Measurements from ENCODE around the gene CPTP.
A peak's percentile ranks its signal among the peaks of the same experiment; 100 is the strongest.
"Not testable (repeated sequence)": the region's sequence is repeated elsewhere in the genome, so short reads cannot be mapped to it uniquely, and the experiment has no call there.

Gene CPTP

DNA sequence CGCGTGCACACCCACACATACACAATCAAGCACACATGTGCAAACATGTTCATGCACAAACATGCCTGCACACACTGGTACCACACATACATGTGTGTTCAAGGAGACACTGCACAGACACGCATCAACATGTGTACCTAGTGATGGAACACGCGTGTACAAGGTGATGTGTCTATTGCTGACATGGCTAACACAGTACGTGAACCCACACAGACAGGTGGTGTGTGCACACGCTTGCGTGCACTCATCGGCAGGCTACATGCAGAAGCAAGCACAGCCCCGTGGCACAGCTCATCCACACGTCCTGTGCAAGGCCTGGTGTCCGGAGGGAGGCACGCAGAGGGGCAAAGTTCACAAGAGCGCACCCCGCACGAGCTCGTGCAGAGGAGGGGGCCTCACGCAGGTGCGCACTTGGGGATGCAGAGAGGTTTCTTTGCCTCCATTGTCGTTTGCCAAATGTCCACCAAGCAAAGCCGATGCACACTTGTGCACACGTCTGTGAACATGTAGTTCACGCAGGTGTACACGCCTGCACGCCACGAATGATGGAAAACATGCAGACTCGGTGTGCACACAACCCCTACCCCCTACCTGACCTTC is 17.8 kb upstream of the CPTP start:
- no peak for DNase-seq (ENCODE audit: low read depth, low spot score)

DNA sequence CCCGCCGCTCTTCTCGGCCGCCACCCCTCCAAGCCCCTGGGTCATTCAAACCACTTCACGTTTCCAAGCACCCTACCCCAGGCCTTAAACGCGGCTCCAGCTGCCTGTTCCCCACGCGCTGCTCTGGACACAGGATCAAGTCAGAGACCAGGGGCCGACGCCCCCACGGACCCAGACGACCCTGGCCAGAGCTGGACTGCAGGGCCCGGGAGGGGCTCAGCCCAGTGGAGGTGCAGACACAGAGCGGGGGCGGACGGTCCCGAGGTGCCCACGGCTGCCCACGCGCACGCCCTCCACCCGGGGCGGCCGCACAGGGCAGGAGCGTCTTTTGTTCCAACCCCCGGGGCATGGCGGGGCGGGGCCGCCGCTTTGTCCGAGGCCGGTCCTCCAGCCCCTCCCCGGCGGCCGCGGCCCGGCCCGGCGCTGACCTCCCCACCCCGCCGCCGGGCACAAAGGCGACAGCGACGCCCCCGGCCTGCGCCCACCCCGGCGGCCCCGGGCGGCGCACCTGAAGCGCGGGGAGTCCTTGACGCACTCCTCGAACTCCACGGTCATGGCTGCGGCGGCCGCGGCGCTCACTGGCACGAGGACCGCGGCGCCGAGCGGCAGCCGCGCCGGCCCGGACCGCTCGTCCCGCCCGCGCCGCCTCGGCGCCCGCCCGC is 17.2 kb upstream of the CPTP start:
- no peak for DNase-seq (ENCODE audit: low read depth, low spot score)

DNA sequence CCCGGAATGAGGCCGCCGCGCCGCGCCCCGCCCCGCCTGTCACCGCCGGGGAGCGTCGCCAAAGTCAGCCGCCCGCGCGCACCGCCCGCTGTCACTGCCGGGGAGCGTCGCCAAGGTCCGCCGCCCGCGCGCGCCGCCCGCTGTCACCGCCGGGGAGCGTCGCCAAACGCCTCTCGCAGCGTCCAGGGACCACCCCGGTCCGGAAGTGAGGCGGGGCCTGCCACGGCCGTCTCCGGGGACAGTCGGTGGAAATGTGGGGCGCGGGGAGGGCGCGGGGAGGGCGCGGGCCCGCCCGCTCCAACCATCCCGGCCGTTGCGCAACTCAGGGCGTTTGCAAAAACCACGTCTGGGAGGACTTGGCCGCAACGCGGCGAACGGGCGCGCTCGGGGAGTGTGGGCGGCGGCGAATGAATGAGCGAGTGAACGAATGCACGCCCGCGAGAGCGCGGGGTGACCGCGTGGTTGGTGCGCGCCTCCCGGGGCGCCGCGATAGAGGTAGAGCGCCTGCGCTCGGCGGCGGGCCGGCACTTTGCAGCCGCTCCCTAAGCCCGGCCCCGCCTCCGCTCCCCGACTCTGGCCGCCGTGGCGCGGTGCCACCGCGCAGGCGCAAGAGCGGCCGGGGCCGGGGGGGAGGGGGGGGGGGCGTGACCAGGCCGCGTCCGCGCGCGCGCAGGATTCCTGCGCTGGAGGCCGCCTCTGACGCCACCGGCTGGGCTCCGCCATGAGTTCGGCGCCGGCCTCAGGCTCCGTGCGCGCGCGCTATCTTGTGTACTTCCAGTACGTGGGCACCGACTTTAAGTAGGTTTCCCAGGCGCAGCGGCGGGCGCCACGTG is 16.5 kb upstream of the CPTP start, which contains the start of the genes ACAP3 and PUSL1:
Gene ACAP3 (minus strand): TSS at position 8 of the 833 bp plus-strand sequence. CDS start 115 bp downstream, outside the sequence.
Gene PUSL1 (plus strand): TSS at position 675 of the 833 bp plus-strand sequence. CDS start 47 bp downstream, at position 722.
- peak; percentile 72 for DNase-seq (ENCODE audit: low read depth, low spot score)

DNA sequence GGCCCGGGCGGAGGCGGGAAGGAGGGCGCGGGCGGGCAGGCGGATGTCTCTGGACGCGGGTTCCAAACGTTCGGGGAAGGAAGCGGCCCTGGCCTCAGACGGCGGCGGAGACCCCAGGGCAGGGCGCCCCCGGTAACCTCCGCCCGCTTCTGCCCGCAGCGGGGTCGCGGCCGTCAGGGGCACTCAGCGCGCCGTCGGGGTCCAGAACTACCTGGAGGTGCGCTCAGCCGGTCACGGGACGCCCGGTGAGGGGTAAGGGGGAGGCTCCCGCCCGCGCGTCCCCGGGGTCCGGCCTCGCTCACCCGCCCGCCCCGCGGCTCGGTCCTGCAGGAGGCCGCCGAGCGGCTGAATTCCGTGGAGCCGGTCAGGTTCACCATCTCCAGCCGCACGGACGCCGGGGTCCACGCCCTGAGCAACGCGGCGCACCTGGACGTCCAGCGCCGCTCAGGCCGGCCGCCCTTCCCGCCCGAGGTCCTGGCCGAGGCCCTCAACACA is 15.8 kb upstream of the CPTP start:
- DNase-seq (ENCODE audit: low read depth, low spot score), result no peak

DNA sequence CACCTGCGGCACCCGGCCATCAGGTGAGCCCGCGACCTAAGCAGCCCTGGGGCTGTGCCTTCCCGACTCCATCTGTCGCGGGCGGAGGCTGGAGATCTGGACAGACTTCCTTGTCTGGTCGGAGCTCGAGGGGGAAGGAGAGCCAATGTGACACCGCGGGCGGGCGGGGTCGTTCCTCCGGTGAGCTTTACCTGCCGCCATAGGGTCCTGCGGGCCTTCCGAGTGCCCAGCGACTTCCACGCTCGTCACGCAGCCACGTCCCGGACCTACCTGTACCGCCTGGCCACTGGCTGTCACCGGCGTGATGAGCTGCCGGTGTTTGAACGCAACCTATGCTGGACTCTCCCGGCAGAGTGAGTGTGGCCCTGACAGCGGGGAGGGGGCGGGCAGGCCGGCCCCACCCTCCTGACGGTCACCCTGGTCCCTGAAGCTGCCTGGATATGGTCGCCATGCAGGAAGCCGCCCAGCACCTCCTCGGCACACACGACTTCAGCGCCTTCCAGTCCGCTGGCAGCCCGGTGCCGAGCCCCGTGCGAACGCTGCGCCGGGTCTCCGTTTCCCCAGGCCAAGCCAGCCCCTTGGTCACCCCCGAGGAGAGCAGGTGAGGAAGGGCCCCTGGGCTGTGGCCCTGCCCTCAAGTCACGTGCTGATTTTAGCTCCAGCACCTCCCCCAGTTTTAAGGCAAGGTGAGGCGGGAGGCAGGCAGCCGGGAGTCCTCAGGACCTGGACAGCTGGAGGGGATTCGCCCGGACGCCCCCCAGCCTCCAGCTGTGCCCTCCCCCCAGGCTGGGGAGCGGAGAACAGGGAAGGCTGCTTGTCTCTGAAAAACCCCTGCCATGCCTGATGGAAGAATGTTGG is 15.1 kb upstream of the CPTP start:
- DNase-seq (ENCODE audit: low read depth, low spot score), result no peak

DNA sequence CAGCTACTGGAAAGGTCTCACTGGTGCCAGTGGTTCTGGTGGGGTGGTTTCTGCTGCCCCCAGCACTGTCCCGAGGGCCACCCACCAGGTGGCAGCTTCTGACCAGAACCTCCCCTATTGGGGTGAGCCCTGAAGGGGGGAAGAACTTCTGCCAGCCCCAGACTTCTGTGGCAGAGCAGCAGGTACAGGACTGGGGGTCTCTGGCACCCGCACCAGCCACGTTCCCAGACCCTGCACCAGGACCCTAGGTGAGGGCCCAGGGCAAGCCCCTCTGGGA is 14.6 kb upstream of the CPTP start:
- DNase-seq (ENCODE audit: low read depth, low spot score), result no peak

DNA sequence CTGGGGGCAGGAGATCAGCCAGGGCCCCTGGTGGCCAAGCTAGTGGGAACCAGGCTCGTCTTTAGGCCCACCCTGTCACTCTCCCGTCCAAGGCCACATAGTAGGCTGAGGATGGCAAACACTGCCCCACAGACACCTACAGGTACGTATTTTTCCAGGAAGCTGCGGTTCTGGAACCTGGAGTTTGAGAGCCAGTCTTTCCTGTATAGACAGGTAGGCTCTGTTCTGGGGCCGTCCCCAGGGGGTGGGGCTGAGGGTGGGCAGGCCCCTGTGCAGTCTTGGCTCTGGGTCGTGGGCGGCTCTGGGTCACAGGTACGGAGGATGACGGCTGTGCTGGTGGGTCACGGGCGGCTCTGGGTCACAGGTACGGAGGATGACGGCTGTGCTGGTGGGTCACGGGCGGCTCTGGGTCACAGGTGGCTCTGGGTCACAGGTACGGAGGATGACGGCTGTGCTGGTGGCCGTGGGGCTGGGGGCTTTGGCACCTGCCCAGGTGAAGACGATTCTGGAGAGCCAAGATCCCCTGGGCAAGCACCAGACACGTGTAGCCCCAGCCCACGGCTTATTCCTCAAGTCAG is 14.0 kb upstream of the CPTP start:
- no peak for DNase-seq (ENCODE audit: low read depth, low spot score)

DNA sequence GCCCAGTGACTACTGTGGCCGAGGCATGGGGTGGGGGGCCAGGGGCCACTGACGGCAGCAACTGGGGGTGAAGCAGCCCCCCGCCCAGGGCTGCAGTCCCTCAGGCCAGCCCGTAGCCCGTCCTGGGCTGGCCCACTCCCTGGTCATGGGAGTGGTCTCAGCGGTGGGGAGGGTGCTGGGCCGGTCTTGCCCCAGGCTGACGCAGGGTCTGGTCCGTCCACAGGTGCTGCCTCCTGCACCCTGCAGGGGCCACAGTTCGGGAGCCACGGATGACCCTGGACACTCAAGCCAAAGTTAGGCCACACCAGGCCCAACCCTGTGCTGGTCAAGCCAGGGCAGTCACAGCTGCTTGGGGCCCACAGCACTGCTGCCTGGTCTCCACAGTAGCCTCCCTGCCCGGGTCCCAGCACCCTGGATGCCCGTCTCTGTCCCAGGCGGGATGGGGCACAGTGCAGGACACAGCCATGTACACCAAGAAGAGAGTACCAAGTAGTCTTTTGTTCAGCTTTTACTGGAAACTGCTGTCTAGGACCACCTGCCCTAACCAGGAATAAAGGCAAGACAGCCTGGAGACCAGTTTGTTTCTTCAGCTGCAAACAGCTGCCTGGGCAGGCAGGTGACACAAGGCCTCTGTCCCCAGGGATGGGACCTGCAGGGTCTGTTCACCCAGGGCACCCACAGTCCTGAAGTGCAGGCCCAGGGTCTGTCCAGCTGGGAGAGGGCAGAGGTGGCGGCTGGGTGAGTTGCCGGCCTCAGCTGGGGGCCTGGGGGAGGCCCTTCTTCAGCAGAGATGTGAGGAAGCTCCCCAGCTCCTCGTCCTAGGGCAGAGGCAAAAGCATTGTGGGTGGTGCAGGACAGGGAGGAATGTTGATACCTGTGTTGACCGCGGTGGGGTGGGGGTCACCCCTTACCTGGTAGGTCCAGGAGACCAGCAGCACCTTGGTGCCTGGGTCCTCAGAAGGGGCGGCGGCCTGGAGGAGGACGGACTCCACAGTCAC is 13.2 kb upstream of the CPTP start:
- no peak for DNase-seq (ENCODE audit: low read depth, low spot score)

DNA sequence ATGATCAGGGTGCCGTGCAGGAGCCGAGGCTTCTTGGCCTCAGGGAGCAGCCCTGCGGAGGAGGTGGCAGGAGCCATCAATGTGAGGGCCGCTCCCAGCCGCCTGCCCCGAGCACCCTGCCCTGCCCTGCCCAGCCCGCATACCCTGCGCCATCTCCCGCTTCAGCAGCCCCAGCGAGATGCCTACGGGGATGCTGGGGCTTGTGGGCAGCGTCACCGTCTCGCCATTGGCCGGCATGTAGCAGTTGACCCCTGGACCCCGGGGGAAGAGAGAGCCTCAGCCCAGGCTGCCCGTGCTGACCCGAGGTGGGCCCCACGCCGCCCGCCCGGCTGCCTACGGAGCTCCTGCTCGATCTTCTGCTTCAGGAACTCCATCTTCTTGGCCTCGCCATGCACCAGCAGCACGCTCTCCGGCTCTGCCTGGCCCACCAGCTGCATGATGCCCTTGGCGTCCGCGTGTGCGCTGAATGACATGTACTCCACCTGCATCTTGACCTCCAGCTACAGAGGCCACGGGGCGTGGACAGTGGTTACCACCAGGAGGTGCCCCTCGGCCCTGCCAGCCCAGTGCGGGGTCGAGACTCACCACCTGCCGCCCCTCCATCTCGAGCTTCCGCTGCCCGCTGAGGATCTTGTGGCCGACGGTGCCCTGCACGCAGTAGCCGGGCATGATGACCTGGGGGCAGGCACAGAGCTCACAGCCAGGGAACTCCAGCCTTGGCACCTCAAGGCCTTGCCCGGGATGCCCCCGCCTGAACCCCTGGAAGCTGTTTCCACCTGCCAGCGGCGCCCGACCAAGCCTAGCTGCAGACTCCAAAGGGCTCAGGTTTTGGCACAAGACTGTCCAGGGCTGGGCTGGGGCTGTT is 11.9 kb upstream of the CPTP start:
- no peak for DNase-seq (ENCODE audit: low read depth, low spot score)

DNA sequence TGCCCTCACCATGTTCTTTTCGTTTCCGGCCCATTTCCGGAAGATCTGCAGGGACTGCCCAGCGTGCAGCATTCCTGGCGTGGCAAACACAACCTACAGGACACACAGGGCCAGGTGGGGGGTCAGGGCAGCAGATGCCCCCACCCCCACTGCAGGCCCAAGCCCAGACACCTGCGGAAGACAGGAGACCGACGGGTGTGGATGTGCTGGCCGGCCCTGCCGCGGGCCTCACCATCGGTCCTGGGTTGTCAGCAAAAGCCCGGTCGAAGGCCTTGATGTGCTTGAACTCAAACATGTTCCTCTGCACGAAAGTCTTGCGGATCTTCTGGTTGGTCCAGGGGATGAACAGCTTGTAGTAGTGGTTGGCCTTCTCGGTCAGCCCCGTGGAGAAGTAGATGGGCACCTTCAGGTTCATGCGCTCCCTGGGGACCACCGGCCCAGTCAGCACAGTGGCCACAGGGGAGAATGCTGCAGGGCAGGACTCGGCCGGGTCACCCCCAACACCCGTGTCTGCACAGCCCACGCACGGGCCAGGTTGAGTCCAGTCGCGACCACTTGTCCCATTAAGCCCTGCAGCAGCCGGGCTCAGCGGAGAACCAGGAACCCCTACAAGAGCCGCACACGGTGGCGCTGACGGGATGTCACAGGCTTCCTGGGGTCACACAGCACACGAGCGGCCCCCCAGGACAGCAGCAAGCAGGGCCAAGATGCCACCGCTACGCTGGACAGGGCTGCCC is 10.9 kb upstream of the CPTP start:
- no peak for DNase-seq (ENCODE audit: low read depth, low spot score)

DNA sequence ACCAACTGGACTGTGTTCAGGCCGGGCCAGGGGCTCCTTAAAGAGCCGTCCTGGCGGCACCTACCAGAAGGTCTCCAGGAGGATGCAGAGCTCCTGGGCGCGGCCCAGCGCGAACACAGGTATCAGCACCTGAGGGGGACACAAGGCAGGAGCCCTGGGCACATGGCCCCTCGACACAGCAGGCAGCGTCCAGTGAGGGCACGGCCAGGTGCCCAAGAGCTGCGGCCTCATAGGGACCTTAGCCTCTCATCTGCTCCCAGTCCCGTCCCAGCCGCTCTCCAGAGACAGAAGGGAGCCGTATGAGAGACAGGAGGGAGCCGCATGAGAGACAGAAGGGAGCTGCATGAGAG is 10.4 kb upstream of the CPTP start:
- DNase-seq (ENCODE audit: low read depth, low spot score), result no peak

DNA sequence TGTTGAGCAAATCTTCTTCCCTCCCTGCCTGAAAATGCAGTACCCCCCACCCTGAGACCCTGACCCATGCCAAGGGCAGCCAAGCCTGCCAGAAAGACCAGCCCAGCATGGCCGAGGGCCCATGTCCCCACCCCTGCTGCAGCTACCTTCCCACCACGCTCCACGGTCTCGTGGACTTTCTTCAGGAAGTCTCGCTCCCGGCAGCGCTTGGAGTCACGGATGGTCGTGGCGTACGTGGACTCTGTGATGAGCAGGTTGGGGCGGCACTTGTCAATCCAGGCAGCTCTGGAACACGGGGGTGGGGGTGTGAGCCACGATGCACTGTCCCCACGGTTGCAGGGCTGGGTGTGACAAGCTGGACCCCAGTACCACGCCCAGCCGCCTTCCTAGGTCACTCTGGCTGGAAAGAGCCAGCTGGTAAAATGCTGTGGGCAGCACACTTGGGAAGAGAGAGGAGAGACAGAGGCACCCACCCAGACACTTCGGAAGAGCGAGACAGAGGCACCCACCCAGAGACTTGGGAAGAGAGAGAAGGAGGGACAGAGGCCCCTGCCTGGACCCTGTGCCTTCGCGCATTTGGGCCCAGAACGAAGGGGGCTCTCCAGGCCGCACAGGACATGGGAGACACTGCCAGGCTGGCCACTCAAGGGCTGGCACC is 9.8 kb upstream of the CPTP start:
- DNase-seq (ENCODE audit: low read depth, low spot score), result no peak

DNA sequence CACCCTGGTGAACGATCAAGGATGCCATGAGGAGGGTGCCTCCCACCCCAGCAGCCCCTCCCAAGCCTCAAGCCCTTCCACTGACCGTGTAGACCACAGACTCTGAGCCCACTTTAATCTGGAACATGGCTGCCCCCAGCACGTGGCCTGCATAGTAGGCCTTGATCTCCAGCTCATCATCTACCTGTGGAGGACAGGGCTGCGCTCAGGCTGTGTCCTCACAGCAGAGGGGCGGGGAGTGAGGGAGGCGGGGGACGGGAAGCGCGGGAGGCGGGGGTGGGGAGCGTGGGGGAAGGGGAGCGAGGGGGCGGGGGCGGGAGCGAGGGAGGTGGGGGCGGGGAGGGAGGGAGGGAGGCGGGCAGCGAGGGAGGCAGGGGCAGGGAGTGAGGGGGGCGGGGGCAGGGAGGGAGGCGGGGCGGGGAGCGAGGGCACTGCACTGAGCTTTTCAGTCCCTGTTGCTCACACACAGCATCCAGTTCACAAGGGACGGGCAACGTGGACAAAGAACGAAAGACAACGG is 9.1 kb upstream of the CPTP start:
- no peak for DNase-seq (ENCODE audit: low read depth, low spot score)

DNA sequence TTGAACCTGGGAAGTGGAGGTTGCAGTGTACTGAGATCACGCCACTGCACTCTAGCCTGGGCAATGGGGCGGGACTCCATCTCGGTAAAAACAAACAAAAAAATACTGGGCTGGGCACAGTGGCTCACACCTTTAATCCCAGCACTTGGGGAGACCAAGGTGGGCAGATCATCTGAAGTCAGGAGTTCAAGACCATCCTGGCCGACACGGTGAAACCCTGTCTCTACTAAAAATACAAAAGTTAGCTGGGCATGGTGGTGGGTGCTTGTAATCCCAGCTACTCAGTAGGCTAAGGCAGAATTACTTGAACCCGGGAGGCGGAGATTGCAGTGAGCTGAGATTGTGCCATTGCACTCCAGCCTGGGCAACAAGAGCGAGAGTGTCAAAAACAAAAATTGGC is 8.4 kb upstream of the CPTP start:
- not testable (repeated sequence) for DNase-seq (ENCODE audit: low read depth, low spot score)

DNA sequence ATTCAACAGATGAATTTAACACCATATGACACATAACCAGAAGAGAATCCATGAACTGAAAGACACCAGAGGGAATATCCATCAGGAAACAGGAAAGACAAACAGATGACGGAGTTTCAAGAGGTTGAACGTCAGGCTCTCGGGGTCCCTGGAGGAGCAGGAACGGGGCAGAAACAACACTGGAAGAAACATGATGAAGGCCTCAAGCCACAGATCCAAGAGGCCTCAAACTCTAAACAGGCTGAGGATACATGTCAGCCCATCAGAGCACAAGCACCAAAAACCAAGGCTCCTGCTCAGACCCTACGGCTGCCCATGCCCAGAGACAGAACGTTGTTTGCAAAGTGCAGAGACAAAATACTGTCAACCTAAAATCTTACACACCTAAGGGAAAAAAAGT is 7.2 kb upstream of the CPTP start:
- DNase-seq (ENCODE audit: low read depth, low spot score), result no peak

DNA sequence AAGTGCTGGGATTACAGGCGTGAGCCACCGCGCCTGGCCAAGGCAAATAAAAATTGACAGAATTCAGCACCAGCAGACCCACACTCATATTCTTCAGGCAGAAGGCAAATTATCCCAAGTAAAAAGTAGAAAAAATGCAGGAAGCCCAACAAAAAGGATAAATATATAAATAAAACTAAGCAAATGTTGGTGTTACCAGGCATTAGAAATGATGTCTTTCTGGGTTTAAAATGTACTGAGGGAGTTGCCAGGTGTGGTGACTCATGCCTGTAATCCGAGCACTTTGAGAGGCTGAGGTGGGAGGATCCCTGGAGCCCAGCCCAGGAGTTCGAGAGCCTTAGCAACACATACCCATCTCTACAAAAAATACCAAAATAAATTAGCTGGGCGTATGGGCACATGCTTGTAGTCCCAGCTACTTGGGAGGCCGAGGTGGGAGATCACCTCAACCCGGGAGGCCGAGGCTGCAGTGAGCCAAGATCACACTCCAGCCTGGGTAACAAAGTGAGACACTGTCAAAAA is 6.4 kb upstream of the CPTP start:
- DNase-seq (ENCODE audit: low read depth, low spot score), result peak; percentile 66

All from smooth muscle cell of the brain vasculature (primary cell).